GM20000 (cell line): ENCODE data around the gene ELF1.

ENCODE experiments used
- DNase-seq: peaks from one replicate; pipeline ENCODE4 v3.0.0; 2012; ENCODE audit warnings: low spot score
- TF ChIP-seq, protein P1 (sequence below): IDR thresholded peaks from 2 replicates; pipeline ENCODE4 v1.5.1; 2012; ENCODE audit warnings: mild to moderate bottlenecking, control low read depth; ENCODE audit errors: extremely low read depth, missing control alignments

ELF1 gene

DNA sequence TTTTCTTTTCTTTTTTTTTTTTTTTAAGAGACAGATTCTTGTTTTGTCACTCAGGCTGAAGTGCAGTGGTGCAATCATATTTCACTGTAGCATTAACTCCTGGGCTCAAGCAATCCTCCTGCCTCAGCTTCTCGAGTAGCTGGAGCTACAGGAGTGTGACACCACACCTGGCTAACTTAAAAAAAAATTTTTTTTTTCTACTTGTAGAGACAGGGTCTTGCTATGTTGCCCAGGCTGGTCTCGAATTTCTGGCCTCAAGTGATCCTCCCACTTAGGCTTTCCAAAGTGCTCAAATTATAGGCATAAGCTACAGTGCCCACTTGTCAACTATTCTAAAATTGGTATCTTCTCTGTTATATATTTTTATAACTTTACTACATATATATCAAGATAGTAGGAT lies 6.6 kb downstream of the ELF1 start:
- no peak for DNase-seq
- TF ChIP-seq, protein P1, sequence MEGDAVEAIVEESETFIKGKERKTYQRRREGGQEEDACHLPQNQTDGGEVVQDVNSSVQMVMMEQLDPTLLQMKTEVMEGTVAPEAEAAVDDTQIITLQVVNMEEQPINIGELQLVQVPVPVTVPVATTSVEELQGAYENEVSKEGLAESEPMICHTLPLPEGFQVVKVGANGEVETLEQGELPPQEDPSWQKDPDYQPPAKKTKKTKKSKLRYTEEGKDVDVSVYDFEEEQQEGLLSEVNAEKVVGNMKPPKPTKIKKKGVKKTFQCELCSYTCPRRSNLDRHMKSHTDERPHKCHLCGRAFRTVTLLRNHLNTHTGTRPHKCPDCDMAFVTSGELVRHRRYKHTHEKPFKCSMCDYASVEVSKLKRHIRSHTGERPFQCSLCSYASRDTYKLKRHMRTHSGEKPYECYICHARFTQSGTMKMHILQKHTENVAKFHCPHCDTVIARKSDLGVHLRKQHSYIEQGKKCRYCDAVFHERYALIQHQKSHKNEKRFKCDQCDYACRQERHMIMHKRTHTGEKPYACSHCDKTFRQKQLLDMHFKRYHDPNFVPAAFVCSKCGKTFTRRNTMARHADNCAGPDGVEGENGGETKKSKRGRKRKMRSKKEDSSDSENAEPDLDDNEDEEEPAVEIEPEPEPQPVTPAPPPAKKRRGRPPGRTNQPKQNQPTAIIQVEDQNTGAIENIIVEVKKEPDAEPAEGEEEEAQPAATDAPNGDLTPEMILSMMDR = no peak

DNA sequence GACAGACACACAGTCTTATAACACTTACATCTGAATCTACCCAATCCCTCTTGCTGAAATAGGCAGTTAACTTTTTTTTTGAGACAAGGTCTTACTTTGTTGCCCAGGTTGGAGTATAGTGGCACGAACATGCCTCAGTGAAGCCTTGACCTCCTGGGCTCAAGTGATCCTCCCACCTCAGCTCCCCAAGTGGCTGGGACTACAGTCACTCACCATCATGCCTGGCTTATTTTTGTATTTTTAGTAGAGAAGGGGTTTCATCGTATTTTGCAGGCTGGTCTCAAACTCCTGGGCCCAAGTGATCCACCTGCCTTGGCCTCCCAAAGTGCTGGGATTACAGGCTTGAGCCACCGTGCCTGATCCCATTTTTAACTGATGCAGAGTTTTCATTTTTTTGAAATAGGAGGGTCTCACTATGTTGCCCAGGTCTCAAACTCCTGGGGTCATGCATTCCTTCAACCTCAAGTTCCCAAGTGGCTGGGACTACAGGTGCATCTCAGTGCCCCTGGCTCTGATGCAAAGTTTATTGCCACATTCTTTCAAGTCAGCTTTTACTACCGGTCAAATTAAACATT lies 7.6 kb downstream of the ELF1 start:
- no peak for DNase-seq
- TF ChIP-seq, protein P1 = no peak

DNA sequence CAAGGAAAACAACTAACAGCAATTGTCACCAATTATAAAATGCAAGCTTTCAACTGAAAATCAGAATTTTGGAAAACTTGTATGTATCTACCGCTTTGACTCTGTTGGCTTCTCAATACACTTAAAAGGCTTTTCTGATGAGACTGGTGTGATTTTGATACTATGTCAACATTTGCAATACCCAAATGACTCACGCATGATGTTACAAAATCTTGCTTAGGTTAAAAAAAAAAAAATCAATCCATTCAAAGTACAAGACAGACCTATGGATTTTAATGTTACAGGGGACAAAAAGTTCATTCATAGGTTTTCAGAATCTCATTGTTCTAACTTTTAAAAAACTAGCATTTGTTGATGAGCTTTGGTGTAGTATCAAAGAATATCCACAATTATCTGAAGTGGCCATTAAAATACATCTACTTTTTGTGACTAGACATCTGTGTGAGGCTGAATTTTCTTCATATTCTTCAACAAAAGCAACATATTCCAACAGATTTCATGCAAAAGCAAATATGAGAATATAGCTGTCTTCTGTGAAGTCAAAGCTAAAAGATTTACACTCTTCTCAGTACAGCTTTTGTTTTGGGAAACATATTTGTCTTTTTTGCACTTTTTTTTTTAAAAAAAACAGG lies 10.7 kb downstream of the ELF1 start:
- TF ChIP-seq, protein P1 = no peak
- no peak for DNase-seq

DNA sequence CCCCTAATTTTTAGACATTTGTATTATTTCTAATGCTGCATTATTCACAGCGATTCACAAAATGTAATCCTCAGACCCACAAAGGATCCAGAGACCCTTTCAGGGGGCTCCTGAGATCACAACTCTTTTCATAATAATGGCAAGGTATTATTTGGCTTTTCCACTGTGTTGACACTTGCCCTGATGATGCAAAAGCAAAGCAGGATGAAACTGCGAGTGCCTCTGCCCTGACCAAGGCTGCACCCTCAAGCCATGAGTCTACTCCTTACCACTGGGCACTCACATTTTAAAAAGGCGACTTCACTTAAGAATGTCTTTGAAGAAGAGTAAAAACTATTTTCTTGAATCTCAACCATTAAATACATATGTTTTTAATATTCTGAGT lies 11.4 kb downstream of the ELF1 start:
- TF ChIP-seq, protein P1 = no peak
- no peak for DNase-seq

DNA sequence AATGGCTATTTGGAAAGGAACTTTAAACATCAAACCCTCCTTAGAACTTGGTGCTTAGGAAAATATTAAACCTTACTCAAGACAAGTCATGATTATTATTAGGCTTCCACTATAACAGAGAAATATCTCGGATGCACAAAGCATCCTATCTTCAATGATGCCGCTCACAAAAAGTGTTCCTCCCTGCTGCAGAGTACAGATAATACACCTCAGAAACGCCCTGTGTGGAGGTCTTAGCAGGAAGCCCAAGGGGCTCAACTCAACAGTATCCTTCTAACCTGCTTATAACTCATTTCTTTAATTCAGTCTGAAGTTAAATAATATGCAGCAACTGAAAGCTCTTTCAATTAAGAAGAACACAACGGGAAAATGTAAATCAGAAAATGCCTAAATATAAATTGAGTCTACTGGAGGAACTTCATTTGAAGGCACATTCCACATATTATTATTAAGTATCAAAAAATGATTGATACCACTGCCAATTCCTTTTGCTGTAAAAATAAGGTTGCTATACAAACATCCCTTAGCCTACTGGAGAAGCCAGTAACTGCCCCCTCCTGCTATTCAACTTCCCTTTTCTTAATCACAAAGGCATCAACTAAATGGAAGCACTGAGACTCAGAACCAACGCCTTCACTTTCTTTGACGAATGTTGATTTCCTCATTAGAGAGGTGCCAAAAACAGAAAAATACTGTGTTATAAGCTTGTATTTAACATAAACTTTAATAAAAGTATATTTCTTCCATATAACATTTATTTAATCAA lies 12.0 kb downstream of the ELF1 start:
- TF ChIP-seq, protein P1 = no peak
- no peak for DNase-seq

DNA sequence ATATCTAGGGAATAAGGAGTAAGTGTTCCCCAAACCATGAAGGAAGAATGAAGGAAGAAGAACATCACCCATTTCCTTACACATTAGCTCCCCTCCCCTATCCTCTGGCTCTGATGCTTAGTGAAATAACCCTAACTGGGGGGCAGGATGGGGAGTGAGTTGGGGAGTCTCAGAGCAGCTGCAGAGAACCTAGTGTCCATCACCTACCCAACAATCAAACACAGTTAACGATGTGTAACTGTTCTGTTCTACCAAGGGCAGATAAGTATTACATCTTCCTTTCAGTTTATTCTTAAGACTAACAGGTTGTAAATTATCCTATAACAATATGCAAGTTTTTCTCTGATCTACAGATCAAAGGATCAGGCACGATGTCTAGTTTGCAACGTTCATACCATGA lies 12.8 kb downstream of the ELF1 start:
- DNase-seq = no peak
- TF ChIP-seq, protein P1 = no peak

DNA sequence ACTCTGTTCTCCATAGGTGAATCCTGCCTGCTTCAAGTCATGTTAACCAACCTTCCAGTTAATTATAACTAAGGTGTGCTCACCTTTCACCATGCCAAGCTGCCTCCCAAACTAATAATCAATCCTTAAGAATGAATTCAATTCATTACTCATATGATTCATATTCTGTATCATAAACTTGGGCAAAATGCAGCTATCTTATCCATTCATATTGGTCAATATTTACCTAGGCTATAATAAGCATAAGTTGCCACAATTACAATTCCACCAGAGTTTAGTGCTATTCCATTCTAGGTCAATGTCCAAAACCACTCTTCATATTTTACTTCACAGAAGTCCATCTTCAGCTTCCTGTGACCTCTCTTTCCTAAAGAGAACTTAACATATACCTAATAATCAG lies 13.4 kb downstream of the ELF1 start:
- DNase-seq = no peak
- TF ChIP-seq, protein P1 = no peak
